GM12875 (cell line): ENCODE results near the gene SLC9A5.

Source experiments
- H3K4me3 ChIP-seq: one replicate; pipeline ENCODE4 v1.5.1; 2011; ENCODE audit warnings: low read depth, low read length, control low read depth
- CTCF ChIP-seq: IDR thresholded peaks from 2 replicates; pipeline ENCODE4 v1.5.1; 2011; ENCODE audit warnings: low read depth, mild to moderate bottlenecking, control low read depth, inconsistent platforms, low read length, moderate library complexity, borderline replicate concordance; ENCODE audit not compliant: insufficient read depth

Gene SLC9A5

GRCh38 chr16:67304020-67304419 lies 55.2 kb downstream of the SLC9A5 start:
- no peak overlapping the region for H3K4me3 ChIP-seq
- no peak for TF ChIP-seq CTCF

- TF ChIP-seq CTCF: no peak
- no peak overlapping the region for H3K4me3 ChIP-seq
Observed at GRCh38 chr16:67305216-67306071, 56.7 kb downstream of the SLC9A5 start.

- TF ChIP-seq CTCF: no peak
- H3K4me3 ChIP-seq: no peak overlapping the region
Observed at GRCh38 chr16:67310561-67310960, 61.8 kb downstream of the SLC9A5 start.

GRCh38 chr16:67311607-67312488 lies 63.1 kb downstream of the SLC9A5 start:
- H3K4me3 ChIP-seq: no peak overlapping the region
- TF ChIP-seq CTCF: no peak

- TF ChIP-seq CTCF: no peak
- no peak overlapping the region for H3K4me3 ChIP-seq
Observed at GRCh38 chr16:67312719-67313118, 63.9 kb downstream of the SLC9A5 start.

- H3K4me3 ChIP-seq: no peak overlapping the region
Observed at GRCh38 chr16:67317853-67318252, 69.1 kb downstream of the SLC9A5 start.

More at GRCh38 chr16:67317853-67318252, 69.1 kb downstream of the SLC9A5 start:
- TF ChIP-seq CTCF: no peak
